Activated T-helper 1 cell treated with anti-CD3 and anti-CD28 coated beads, Interleukin-12 subunit alpha, Interleukin-12 subunit beta, Interleukin-2, Interleukin-4 antibody, amounts not matched to agents 30 ng/mL and 10 ng/mL and 1 ng/mL, durations not matched to agents 14 hours and 24 hours and 36 hours (primary cell): ENCODE measurements around the gene ANKS1A. TPM values are rescaled to one million over a fixed set of nuclear protein-coding genes. Genes with fewer than 3 reads are reported as not detected.
"Not testable (repeated sequence)": the region's sequence is repeated elsewhere in the genome, so short reads cannot be mapped to it uniquely, and the experiment has no call there.

ENCODE experiments used
- DNase-seq: peaks from one replicate; pipeline ENCODE4 v3.0.0; 2021; ENCODE audit warnings: low spot score
- H3K27ac Mint-ChIP-seq: one replicate; pipeline ENCODE4 v1.8.0; 2021; ENCODE audit warnings: mild to moderate bottlenecking, mixed read lengths
- H3K27me3 Mint-ChIP-seq: one replicate; pipeline ENCODE4 v1.8.0; 2022; ENCODE audit warnings: mild to moderate bottlenecking, moderate library complexity, mixed read lengths; ENCODE audit not compliant: insufficient read depth
- H3K36me3 Mint-ChIP-seq: one replicate; pipeline ENCODE4 v1.8.0; 2021; ENCODE audit warnings: low read depth, mixed read lengths
- H3K4me1 Mint-ChIP-seq: one replicate; pipeline ENCODE4 v1.8.0; 2021; ENCODE audit warnings: low read depth, mixed read lengths
- H3K4me3 Mint-ChIP-seq: one replicate; pipeline ENCODE4 v1.8.0; 2021; ENCODE audit warnings: mild to moderate bottlenecking, moderate library complexity, mixed read lengths
- H3K9me3 Mint-ChIP-seq: one replicate; pipeline ENCODE4 v1.8.0; 2021; ENCODE audit warnings: mixed read lengths
- intact Hi-C: fragments of 100-400 bp; cut with micrococcal nuclease; formaldehyde crosslinking; loops from one replicate; pipeline ENCODE4 v1.15.1; 2024
- total RNA-seq: library from RNA; stranded (reverse); gene quantifications from 2 replicates; pipeline ENCODE4 v1.2.3, GENCODE V29; 2022

Gene ANKS1A
- total RNA-seq, 1 donor from 2014 or later: 9.5 TPM

DNA sequence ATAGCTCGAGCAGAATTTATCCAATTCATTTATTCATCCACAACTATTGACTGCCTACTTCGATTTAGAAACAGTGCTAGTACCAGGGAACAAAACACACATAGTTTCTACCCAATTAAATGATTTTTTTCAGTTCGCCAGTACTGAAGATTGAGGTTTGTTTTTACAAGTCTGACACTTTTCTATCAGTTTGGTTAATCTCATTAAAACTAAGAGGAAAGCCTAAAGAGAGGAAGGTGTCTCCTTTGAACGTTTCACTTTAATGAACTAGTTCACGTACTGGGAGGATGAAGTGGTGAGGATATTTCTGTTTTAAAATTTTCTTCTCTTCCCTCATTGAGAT, 570 bp upstream of the ANKS1A start:
- peaks cover 15% of the 10 kb centered on the region for H3K36me3 Mint-ChIP-seq
- peak overlapping the region; percentile 96 for H3K27ac Mint-ChIP-seq
- peaks cover 3% of the 10 kb centered on the region for H3K9me3 Mint-ChIP-seq
- intact Hi-C loops: loop anchor here (1.0 to 10.0 kb wide), 8 partner anchors 96 to 651 kb away; partner anchors contain the start of genes BLTP3A, DEF6, HMGA1 and ILRUN
- DNase-seq: no peak
- H3K27me3 Mint-ChIP-seq: peaks cover 4% of the 10 kb centered on the region
- H3K4me1 Mint-ChIP-seq: peaks cover 22% of the 10 kb centered on the region
- H3K4me3 Mint-ChIP-seq: peak overlapping the region; percentile 98

DNA sequence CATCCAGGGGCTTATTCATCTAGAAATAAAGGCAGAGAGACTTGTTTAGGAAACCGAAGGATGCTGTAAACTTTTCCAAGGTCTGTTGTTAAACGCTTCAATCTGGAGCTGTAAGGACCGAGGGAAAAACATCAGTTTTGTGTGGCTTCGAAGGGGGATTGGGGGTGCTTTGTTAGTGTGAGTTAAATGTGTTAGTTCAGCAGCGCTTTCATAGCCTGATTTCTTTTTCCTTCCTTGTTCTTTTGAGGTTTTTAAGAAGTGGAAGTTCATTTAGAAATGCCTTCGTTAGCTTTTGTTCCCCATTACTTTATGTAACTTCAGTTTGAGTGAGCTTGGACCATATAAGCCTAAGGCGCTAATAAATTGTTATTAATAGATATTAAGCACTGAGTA, 1.5 kb downstream of the ANKS1A start:
- Mint-ChIP-seq H3K27me3 (peaks cover 6% of the 10 kb centered on the region), H3K36me3 (peaks cover 3% of the 10 kb centered on the region), H3K4me3 (peak overlapping the region; percentile 98), H3K27ac (no peak overlapping the region), H3K9me3 (no peaks in the 10 kb centered on the region), H3K4me1 (peaks cover 20% of the 10 kb centered on the region)
- intact Hi-C loops: loop anchor here (1.0 kb wide), 1 partner anchor 21 kb away; no protein-coding TSS in a partner anchor
- DNase-seq: no peak

DNA sequence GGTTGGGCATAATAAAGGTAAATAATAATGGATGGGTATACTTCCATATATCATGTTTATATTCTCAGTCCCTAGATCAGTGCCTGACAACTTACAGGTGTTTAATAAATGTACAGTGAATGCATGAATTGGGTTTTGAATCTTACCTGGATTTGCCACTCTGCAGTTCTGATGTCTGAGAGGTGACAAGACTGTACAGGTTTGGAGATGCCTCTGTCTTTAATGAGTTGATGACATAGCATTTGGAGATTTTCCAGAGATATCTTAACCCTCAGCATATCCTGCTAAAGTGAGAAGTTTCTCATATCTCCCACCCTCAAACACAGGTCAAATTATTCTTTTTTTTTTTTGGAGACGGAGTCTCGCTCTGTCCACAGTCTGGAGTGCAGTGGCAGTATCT, 2.2 kb downstream of the ANKS1A start:
- DNase-seq: no peak
- Mint-ChIP-seq H3K36me3 (peaks cover 3% of the 10 kb centered on the region), H3K9me3 (no peaks in the 10 kb centered on the region), H3K4me1 (peaks cover 20% of the 10 kb centered on the region), H3K4me3 (peak overlapping the region; percentile 38), H3K27ac (no peak overlapping the region), H3K27me3 (peaks cover 6% of the 10 kb centered on the region)
- intact Hi-C loops: no loop called here

DNA sequence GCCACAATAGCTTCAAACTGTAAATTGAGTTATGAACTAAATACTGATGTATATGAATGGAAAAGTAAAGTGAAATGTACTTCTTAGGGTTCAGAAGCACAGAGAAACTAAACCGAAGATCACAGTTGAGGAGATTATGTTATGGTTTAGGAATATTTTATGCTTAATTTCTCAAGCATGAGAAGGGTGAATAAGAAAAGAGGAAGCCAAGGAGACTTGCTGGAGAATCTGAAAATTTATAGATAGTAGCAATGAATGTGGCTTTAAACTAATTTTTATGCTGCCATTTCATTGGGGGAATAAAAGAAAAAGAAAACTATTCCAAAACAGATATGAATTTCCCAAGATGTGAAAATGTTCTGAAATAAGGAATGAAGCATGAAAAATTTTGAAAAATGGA, 5.6 kb downstream of the ANKS1A start:
- intact Hi-C loops: no loop called here
- peaks cover 6% of the 10 kb centered on the region for H3K27me3 Mint-ChIP-seq
- no peaks in the 10 kb centered on the region for H3K9me3 Mint-ChIP-seq
- H3K4me3 Mint-ChIP-seq: no peak overlapping the region
- H3K36me3 Mint-ChIP-seq: no peaks in the 10 kb centered on the region
- H3K27ac Mint-ChIP-seq: no peak overlapping the region
- no peak for DNase-seq
- peaks cover 6% of the 10 kb centered on the region for H3K4me1 Mint-ChIP-seq

DNA sequence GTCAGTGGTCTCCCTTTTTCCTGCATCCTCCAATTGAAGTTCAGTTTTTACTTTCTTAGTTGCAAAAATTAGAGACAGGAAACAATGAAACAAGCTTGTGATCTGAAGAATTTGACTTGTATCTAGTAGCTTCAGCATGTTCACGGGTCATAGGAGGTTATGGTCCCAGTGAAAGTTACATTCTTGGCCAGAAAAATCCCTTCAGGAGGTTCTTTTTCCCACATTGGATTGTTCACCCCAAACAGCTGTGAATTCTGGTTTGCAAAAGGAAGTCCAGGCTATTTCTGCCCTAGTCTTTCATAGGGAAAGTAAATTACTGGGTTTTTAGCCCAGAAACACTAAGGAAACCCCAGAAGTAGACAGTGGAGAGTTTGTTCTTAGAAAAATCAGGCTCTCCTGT, 8.1 kb downstream of the ANKS1A start:
- no peaks in the 10 kb centered on the region for H3K36me3 Mint-ChIP-seq
- H3K27ac Mint-ChIP-seq: no peak overlapping the region
- peaks cover 3% of the 10 kb centered on the region for H3K27me3 Mint-ChIP-seq
- intact Hi-C loops: no loop called here
- DNase-seq: no peak
- H3K4me3 Mint-ChIP-seq: no peak overlapping the region
- no peaks in the 10 kb centered on the region for H3K9me3 Mint-ChIP-seq
- peaks cover 4% of the 10 kb centered on the region for H3K4me1 Mint-ChIP-seq

DNA sequence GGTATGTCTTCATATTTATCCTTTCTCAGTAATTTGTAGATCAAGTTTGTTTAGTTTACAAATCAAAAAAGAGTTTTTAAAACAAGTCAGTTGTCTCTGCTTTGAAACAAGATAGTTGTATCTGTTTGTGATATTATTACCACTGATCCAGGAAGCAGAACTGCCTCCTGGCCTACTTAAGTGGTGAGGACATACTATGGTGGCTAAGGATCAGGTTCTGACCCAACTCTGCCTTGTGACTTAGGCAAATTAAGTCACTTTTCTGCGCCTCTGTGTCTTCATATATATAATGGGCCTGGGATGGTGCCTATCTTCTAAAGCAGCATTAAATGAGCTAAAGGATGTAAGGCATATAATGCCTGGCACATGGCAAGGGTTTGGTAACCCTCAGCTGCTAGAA, 8.7 kb downstream of the ANKS1A start:
- Mint-ChIP-seq H3K4me3 (no peak overlapping the region), H3K4me1 (peaks cover 4% of the 10 kb centered on the region), H3K9me3 (no peaks in the 10 kb centered on the region), H3K27ac (no peak overlapping the region), H3K36me3 (no peaks in the 10 kb centered on the region), H3K27me3 (peaks cover 3% of the 10 kb centered on the region)
- no peak for DNase-seq
- intact Hi-C loops: no loop called here

DNA sequence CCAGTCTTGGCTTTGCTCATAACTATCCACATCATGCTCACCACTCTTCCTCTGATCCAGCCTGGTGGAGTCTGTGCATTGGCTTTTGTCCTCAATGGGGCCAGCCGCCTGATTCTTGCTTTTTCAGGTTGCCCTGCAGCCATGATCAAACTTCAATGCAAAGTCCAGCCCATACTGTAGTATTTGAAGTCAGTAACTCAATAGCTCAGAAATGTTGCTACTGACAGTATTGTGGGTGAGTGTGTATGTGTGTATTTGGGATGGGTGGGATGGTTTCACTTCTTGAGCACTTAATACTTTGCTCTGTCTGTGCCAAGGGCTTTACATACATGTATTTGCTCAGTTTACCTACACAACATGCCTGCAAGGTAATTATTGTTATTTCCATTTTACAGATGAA, 10.7 kb downstream of the ANKS1A start:
- H3K27me3 Mint-ChIP-seq, H3K4me3 Mint-ChIP-seq, H3K27ac Mint-ChIP-seq, DNase-seq, H3K4me1 Mint-ChIP-seq, intact Hi-C loops, H3K9me3 Mint-ChIP-seq, H3K36me3 Mint-ChIP-seq: not testable (repeated sequence)

DNA sequence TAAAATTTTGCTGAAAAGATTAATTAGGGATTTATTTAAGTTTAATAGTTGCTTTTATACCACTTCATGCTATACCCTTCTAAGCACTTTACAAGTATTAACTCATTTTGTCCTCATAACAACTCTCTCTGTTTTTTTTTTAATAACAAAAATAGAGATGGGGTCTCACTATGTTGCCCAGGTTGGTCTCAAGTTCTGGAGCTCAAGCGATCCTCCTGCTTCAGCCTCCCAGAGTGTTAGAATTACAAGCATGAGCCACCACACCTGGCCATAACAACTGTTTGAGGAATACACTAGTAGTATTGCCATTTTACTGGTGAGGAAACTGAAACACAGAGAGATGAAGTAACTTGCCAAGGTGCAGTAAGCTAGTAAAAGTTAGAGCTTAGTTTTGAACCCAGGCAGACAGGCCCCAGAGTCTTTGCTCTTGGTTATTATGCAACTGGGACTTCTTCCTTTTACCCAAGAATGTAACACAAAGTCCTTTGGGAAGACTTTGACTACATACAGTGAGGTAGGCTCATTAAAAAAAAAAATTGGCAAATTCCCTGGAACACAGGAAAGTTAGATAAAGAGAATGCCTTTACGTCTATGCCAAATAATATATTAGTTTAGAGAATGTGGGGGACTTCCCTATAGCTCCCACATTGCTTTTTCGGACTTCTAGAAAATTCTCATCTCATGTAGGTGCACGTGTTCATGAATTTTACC, 11.4 kb downstream of the ANKS1A start:
- H3K27ac Mint-ChIP-seq: no peak overlapping the region
- no peaks in the 10 kb centered on the region for H3K27me3 Mint-ChIP-seq
- no peaks in the 10 kb centered on the region for H3K36me3 Mint-ChIP-seq
- H3K9me3 Mint-ChIP-seq: no peaks in the 10 kb centered on the region
- peaks cover 13% of the 10 kb centered on the region for H3K4me1 Mint-ChIP-seq
- no peak overlapping the region for H3K4me3 Mint-ChIP-seq
- no peak for DNase-seq
- intact Hi-C loops: no loop called here

DNA sequence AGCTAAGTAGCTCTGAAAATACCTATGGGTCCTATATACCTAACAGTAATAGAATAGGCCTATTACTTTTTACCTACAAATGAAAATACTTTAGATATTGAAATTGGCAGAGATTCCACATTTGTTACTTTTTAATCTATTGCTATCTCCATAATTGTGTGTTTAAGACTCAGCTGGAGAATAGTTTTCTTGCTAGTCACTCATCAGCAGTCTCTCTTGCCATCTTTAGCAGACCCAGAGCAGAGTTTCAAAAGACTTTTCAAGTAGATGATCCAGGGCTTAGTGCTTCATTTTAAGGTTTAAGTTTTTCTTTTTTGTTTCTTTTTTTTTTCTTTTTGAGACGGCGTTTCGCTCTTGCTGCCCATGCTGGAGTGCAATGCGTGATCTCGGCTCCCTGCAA, 12.9 kb downstream of the ANKS1A start:
- H3K4me3 Mint-ChIP-seq: no peak overlapping the region
- H3K9me3 Mint-ChIP-seq: no peaks in the 10 kb centered on the region
- peaks cover 15% of the 10 kb centered on the region for H3K4me1 Mint-ChIP-seq
- no peaks in the 10 kb centered on the region for H3K36me3 Mint-ChIP-seq
- intact Hi-C loops: no loop called here
- H3K27me3 Mint-ChIP-seq: peaks cover 6% of the 10 kb centered on the region
- DNase-seq: no peak
- H3K27ac Mint-ChIP-seq: no peak overlapping the region

DNA sequence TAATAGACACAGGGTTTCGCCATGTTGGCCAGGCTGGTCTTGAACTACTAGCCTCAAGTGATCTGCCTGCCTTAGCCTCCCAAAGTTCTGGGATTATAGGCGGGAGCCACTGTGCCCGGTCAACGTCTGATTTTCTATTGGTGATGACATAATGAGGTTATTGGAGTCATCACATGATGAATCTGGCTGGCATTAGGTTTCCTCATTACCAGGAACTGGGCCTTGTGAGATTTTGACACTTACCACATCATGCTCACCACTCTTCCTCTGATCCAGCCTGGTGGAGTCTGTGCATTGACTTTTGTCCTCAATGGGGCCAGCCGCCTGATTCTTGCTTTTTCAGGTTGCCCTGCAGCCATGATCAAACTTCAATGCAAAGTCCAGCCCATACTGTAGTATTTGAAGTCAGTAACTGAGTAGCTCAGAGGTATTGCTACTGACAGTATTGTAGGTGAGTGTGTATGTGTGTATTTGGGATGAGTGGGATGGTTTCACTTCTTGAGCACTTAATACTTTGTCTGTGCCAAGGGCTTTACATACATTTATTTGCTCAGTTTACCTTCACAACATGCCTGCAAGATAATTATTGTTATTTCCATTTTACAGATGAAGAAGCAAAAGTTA, 16.0 kb downstream of the ANKS1A start:
- H3K27ac Mint-ChIP-seq: no peak overlapping the region
- no peaks in the 10 kb centered on the region for H3K9me3 Mint-ChIP-seq
- peaks cover 26% of the 10 kb centered on the region for H3K27me3 Mint-ChIP-seq
- DNase-seq: no peak
- H3K4me1 Mint-ChIP-seq: peaks cover 19% of the 10 kb centered on the region
- intact Hi-C loops: no loop called here
- H3K4me3 Mint-ChIP-seq: no peak overlapping the region
- no peaks in the 10 kb centered on the region for H3K36me3 Mint-ChIP-seq

DNA sequence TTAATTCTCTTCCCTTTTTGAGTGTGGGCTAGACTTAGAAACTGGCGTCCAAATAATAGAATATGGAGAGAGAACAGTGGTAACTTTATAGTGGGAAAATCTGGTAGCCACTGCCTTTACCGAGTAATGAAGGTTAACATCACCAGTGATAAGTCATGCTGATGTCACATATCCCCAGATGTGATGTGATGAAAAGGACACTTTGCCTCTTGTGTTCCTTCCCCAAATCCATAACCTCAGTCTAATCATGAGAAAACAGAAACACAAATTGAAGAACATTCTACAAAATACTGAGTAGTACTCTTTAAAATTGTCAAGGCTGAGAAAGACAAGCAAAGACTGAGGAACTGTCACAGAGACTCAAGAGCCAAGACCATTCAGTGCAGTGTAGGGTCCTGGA, 17.8 kb downstream of the ANKS1A start:
- Mint-ChIP-seq H3K36me3 (no peaks in the 10 kb centered on the region), H3K27ac (no peak overlapping the region), H3K4me1 (peaks cover 25% of the 10 kb centered on the region), H3K4me3 (no peak overlapping the region), H3K9me3 (no peaks in the 10 kb centered on the region), H3K27me3 (peaks cover 42% of the 10 kb centered on the region)
- DNase-seq: no peak
- intact Hi-C loops: no loop called here

DNA sequence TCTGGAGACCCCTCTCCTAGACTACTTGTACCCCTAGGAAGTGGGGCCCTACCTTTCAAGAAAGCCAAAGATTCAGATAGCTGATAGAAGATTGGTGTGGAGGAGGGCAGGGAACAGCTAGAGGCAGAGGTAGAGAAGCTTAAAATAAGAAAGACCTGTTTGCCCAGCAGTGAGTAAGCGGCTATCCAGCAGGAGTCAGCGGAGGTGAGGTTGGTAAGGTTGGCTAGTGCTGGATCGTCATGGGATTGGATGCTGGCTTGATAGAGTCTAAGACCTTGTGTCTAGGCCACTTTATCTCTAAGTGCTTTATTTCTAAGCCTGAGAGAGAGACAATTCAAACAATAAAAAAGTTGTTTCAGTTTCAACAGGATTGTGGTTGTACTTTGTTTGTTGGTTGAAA, 19.1 kb downstream of the ANKS1A start:
- Mint-ChIP-seq H3K4me3 (no peak overlapping the region), H3K9me3 (no peaks in the 10 kb centered on the region), H3K36me3 (no peaks in the 10 kb centered on the region), H3K27ac (no peak overlapping the region), H3K4me1 (peaks cover 37% of the 10 kb centered on the region), H3K27me3 (peaks cover 43% of the 10 kb centered on the region)
- DNase-seq: no peak
- intact Hi-C loops: no loop called here

DNA sequence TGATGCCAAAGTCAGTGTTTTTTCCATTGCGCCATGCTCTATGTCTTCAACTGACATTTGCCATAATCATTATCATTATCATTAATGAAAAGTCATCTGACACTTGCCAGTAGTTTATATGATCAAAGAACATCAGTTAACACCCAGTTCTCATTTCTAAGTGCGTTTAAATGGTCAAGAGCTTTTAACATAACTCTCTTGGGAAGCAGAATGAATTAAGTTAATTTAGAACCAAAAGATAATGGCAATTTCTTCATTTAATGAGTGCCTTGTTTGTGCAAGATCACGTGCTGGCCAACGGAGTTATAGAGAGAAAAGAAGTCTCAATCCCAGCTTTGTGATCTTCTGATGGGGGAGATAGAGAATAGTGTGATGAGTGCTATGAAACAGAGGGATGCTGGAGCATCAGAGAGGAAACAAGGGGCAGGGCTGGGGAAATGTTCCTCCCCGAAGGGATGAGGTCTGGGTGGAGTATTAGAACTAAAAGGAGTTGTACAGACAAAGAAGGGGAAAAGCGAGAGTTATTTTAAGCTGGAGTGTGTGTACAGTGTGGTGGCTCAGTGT, 20.3 kb downstream of the ANKS1A start:
- intact Hi-C loops: no loop called here
- Mint-ChIP-seq H3K4me3 (no peak overlapping the region), H3K9me3 (no peaks in the 10 kb centered on the region), H3K27ac (no peak overlapping the region), H3K27me3 (peaks cover 43% of the 10 kb centered on the region), H3K4me1 (peaks cover 42% of the 10 kb centered on the region), H3K36me3 (no peaks in the 10 kb centered on the region)
- DNase-seq: no peak
